ENCODE data around the gene TTC28. TPM values are rescaled to one million over a fixed set of nuclear protein-coding genes. Genes with fewer than 3 reads are reported as not detected.

Gene TTC28
- total RNA-seq, 4 donors from 2014 or later: 49.8 to 99.7 (median 79.7) TPM

- Histone ChIP-seq H3K9me3 (no peaks in the 10 kb centered on the region), H3K36me3 (no peaks in the 10 kb centered on the region), H3K27me3 (no peaks in the 10 kb centered on the region), H3K4me3 (replicated peaks in 1 of 3) (no peak overlapping the region), H3K27ac (no peak overlapping the region), H3K4me1 (peaks cover 0 to 9% of the 10 kb centered on the region in 2 donors)
- DNase-seq: no peak
- TF ChIP-seq POLR2A (IDR thresholded peaks at IDR 0.05): no peak
- TF ChIP-seq, protein P1, sequence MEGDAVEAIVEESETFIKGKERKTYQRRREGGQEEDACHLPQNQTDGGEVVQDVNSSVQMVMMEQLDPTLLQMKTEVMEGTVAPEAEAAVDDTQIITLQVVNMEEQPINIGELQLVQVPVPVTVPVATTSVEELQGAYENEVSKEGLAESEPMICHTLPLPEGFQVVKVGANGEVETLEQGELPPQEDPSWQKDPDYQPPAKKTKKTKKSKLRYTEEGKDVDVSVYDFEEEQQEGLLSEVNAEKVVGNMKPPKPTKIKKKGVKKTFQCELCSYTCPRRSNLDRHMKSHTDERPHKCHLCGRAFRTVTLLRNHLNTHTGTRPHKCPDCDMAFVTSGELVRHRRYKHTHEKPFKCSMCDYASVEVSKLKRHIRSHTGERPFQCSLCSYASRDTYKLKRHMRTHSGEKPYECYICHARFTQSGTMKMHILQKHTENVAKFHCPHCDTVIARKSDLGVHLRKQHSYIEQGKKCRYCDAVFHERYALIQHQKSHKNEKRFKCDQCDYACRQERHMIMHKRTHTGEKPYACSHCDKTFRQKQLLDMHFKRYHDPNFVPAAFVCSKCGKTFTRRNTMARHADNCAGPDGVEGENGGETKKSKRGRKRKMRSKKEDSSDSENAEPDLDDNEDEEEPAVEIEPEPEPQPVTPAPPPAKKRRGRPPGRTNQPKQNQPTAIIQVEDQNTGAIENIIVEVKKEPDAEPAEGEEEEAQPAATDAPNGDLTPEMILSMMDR (IDR thresholded peaks at IDR 0.05): no peak
- 66 to 75% methylated on average over 2 of the region's 2 CpGs for WGBS, 2 donors
- intact Hi-C loops (cut with DNase I): no loop called here
Measured at GRCh38 chr22:28395920-28396753, 283.5 kb downstream of the TTC28 start.

GRCh38 chr22:28395520-28395919 is 284.1 kb downstream of the TTC28 start:
- Histone ChIP-seq H3K27ac (no peak overlapping the region), H3K4me3 (replicated peaks in 1 of 3) (no peak overlapping the region), H3K9me3 (no peaks in the 10 kb centered on the region), H3K36me3 (no peaks in the 10 kb centered on the region), H3K4me1 (peaks cover 0 to 9% of the 10 kb centered on the region in 2 donors), H3K27me3 (no peaks in the 10 kb centered on the region)
- intact Hi-C loops (cut with DNase I): no loop called here
- WGBS, 2 donors: 92 to 97% methylated on average over 4 of the region's 4 CpGs
- TF ChIP-seq, protein P1 (IDR thresholded peaks at IDR 0.05): no peak
- TF ChIP-seq POLR2A (IDR thresholded peaks at IDR 0.05): no peak
- DNase-seq: no peak

GRCh38 chr22:28394513-28395110 is 285.0 kb downstream of the TTC28 start:
- Histone ChIP-seq H3K9me3 (no peaks in the 10 kb centered on the region), H3K4me1 (peaks cover 0 to 9% of the 10 kb centered on the region in 2 donors), H3K4me3 (replicated peaks in 1 of 3) (no peak overlapping the region), H3K27me3 (no peaks in the 10 kb centered on the region), H3K36me3 (no peaks in the 10 kb centered on the region), H3K27ac (no peak overlapping the region)
- intact Hi-C loops (cut with DNase I): no loop called here
- no peak for DNase-seq
- 82 to 88% methylated on average over 2 of the region's 2 CpGs for WGBS, 2 donors
- TF ChIP-seq, protein P1 (IDR thresholded peaks at IDR 0.05): no peak
- TF ChIP-seq POLR2A (IDR thresholded peaks at IDR 0.05): no peak

DNA sequence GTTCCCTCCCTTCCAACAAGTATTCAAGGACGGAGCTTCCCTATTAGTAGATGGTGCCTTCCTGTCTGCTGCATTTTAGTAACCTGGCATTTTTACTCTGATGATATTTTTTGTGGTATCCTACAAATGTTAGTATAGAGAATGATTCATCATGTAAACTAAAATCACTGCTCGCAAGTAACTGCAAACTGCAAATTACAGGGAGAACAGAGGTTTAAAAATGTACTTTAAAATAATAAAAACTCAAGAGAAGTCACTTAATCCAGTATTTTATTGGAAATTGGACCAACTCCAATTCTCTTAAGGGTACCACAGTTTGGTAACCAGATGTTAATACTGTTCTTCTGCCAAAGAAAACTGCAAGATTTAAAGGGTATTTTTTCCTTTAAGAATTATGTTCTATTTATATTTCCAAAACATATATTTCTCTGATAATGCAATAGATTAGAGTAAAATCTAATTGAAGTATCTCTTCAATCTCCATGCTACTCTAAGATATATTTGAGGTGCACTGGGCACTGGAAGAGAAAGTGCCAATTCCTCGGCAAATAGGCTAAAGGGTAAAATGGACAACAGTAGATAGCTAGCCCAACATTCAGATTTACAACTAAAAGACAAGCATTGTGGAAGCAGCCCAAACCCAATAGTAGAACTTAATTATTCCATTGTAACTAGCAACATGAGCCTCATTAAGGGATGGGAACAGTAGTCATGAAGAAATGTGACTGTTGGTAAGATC is 298.0 kb downstream of the TTC28 start:
- Histone ChIP-seq H3K36me3 (no peaks in the 10 kb centered on the region), H3K9me3 (no peaks in the 10 kb centered on the region), H3K27me3 (no peaks in the 10 kb centered on the region), H3K27ac (no peak overlapping the region), H3K4me1 (peaks cover 5 to 12% of the 10 kb centered on the region in 2 donors), H3K4me3 (replicated peaks in 1 of 3) (no peak overlapping the region)
- intact Hi-C loops (cut with DNase I): no loop called here
- WGBS, 2 donors: 78 to 80% methylated on average over 3 of the region's 3 CpGs
- DNase-seq: no peak
- TF ChIP-seq, protein P1 (IDR thresholded peaks at IDR 0.05): no peak
- no peak for TF ChIP-seq POLR2A (IDR thresholded peaks at IDR 0.05)

Measured in thyroid gland (tissue), 4 donors.